Immature natural killer cell (primary cell): Measurements from ENCODE around the gene NAALAD2. TPM values are rescaled to one million over a fixed set of nuclear protein-coding genes. Genes with fewer than 3 reads are reported as not detected.
"Not testable (repeated sequence)": the region's sequence is repeated elsewhere in the genome, so short reads cannot be mapped to it uniquely, and the experiment has no call there.

Experiments used
- DNase-seq, 3 donors: peaks; one replicate each; pipeline ENCODE4 v3.0.0; 2022; ENCODE audit warnings: mixed read lengths in 1 of 3
- H3K27ac Mint-ChIP-seq, 6 donors: one replicate each; pipeline ENCODE4 v1.8.0; 2020; ENCODE audit warnings: mixed read lengths in 6 of 6, mild to moderate bottlenecking in 5 of 6, inconsistent platforms in 4 of 6, moderate library complexity in 3 of 6
- H3K27me3 Mint-ChIP-seq, 3 donors: one replicate each; pipeline ENCODE4 v1.8.0; 2020 to 2021; ENCODE audit warnings: low read depth in 3 of 3, mild to moderate bottlenecking in 3 of 3, mixed read lengths in 3 of 3, moderate library complexity in 3 of 3, inconsistent platforms in 1 of 3
- H3K36me3 Mint-ChIP-seq, 3 donors: one replicate each; pipeline ENCODE4 v1.8.0; 2020; ENCODE audit warnings: mixed read lengths in 3 of 3, inconsistent platforms in 2 of 3, mild to moderate bottlenecking in 2 of 3
- H3K4me1 Mint-ChIP-seq, 2 donors: one replicate each; pipeline ENCODE4 v1.8.0; 2020; ENCODE audit warnings: inconsistent platforms in 2 of 2, mild to moderate bottlenecking in 2 of 2, mixed read lengths in 2 of 2, moderate library complexity in 1 of 2
- H3K4me3 Mint-ChIP-seq, 5 donors: one replicate each; pipeline ENCODE4 v1.8.0; 2020; ENCODE audit warnings: mild to moderate bottlenecking in 5 of 5, mixed read lengths in 5 of 5, inconsistent platforms in 3 of 5, moderate library complexity in 3 of 5
- H3K9me3 Mint-ChIP-seq, 6 donors: one replicate each; pipeline ENCODE4 v1.8.0; 2020; ENCODE audit warnings: mild to moderate bottlenecking in 6 of 6, mixed read lengths in 6 of 6, inconsistent platforms in 4 of 6, moderate library complexity in 3 of 6
- polyA plus RNA-seq, 3 donors: library from polyadenylated mRNA; unstranded; fragments of 300-500 nt; fragmentation: Illumina TruSeq; gene quantifications; one replicate each; pipeline ENCODE4 v1.2.3, GENCODE V29; 2021

The NAALAD2 gene
- polyA plus RNA-seq, result under 1 TPM in 1 of 3 donors, not detected in 2; 0.10 TPM

GRCh38 chr11:90134478-90135003 lies at the start of gene NAALAD2:
Gene NAALAD2, plus strand, starts transcription at chr11:90134663. Its CDS starts 96 bp downstream, at chr11:90134759.
- peak within 1 kb of the TSS; percentile 36 to 68 (median 55) for H3K4me3 Mint-ChIP-seq
- H3K27ac Mint-ChIP-seq, result no peak within 1 kb of the TSS
- no peak for DNase-seq
- H3K9me3 Mint-ChIP-seq, result peaks cover 2 to 25% (median 8%) of the 10 kb centered on the region in 6 donors
- peaks cover 5 to 28% of the 10 kb centered on the region in 2 donors for H3K4me1 Mint-ChIP-seq
- peaks cover 2 to 5% (median 4%) of the 10 kb centered on the region in 3 donors for H3K27me3 Mint-ChIP-seq
- H3K36me3 Mint-ChIP-seq, result peaks cover 0 to 4% (median 0%) of the 10 kb centered on the region in 3 donors

DNA sequence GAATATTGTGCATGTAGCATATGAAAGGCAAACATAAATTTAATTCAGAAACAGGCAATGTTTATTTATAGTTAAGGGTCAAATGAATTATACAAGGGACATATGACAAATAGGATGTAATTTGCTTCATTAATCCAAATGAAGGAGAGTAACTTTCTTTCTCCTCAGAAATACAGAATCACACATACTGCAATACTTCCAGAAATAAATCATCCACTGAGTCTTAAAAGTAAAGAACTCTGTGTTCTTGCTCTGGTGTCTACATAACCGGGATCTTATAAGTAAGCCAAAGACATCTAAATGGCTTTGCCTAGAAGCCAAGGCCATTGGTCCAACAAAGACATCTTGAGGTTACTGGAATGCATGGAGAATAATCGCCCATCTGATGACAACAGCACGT lies 48.8 kb upstream of the NAALAD2 start, which contains the start of gene UBTFL1:
Gene UBTFL1, plus strand, starts transcription at position 301 of the 400 bp plus-strand sequence. Its CDS starts 0 bp downstream, at position 301.
- not testable (repeated sequence) for H3K27ac Mint-ChIP-seq, H3K4me3 Mint-ChIP-seq

GRCh38 chr11:90088731-90089130 lies 45.7 kb upstream of the NAALAD2 start:
- not testable (repeated sequence) for H3K4me3 Mint-ChIP-seq, H3K9me3 Mint-ChIP-seq, H3K27ac Mint-ChIP-seq, H3K36me3 Mint-ChIP-seq, H3K27me3 Mint-ChIP-seq, H3K4me1 Mint-ChIP-seq, DNase-seq

More for the DNA sequence above, 48.8 kb upstream of the NAALAD2 start, which contains the start of gene UBTFL1:
- DNase-seq, H3K27me3 Mint-ChIP-seq, H3K4me1 Mint-ChIP-seq, H3K36me3 Mint-ChIP-seq, H3K9me3 Mint-ChIP-seq: not testable (repeated sequence)

- not testable (repeated sequence) for H3K27me3 Mint-ChIP-seq, DNase-seq, H3K36me3 Mint-ChIP-seq, H3K4me1 Mint-ChIP-seq, H3K4me3 Mint-ChIP-seq, H3K27ac Mint-ChIP-seq, H3K9me3 Mint-ChIP-seq
Observed at GRCh38 chr11:90095230-90095924, 39.1 kb upstream of the NAALAD2 start.

- not testable (repeated sequence) for H3K4me1 Mint-ChIP-seq, H3K27me3 Mint-ChIP-seq, H3K27ac Mint-ChIP-seq, H3K4me3 Mint-ChIP-seq, H3K36me3 Mint-ChIP-seq, H3K9me3 Mint-ChIP-seq, DNase-seq
Observed at GRCh38 chr11:90098261-90098660, 36.2 kb upstream of the NAALAD2 start.

GRCh38 chr11:90100431-90100830 lies 34.0 kb upstream of the NAALAD2 start:
- Mint-ChIP-seq H3K27me3 (peaks cover 0 to 4% (median 0%) of the 10 kb centered on the region in 3 donors), H3K9me3 (peaks cover 0 to 6% (median 1%) of the 10 kb centered on the region in 6 donors), H3K36me3 (no peaks in the 10 kb centered on the region), H3K4me1 (no peaks in the 10 kb centered on the region), H3K4me3 (no peak overlapping the region), H3K27ac (no peak overlapping the region)
- no peak for DNase-seq

GRCh38 chr11:90113541-90113940 lies 20.9 kb upstream of the NAALAD2 start:
- peaks cover 0 to 4% (median 0%) of the 10 kb centered on the region in 6 donors for H3K9me3 Mint-ChIP-seq
- H3K4me1 Mint-ChIP-seq, result no peaks in the 10 kb centered on the region
- no peak overlapping the region for H3K4me3 Mint-ChIP-seq
- H3K27me3 Mint-ChIP-seq, result peaks cover 0 to 2% (median 0%) of the 10 kb centered on the region in 3 donors
- no peak for DNase-seq
- H3K27ac Mint-ChIP-seq, result no peak overlapping the region
- no peaks in the 10 kb centered on the region for H3K36me3 Mint-ChIP-seq

DNA sequence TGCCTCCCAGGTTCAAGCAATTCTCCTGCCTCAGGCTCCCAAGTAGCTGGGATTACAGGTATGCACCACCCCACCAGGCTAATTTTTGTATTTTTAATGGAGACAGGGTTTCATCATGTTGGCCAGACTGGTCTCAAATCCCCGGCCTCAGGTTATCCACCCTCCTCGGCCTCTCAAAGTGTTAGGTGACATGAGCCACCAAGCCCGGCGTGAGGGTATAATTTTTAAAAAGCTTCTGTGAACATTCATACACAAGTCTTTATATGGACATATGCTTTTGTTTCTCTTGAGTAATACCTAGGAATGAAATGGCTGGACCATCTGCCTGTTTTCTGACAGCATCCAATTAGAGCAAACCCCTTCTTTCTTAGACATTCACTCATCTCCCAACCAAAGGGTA lies 14.3 kb upstream of the NAALAD2 start:
- DNase-seq, result no peak
- no peaks in the 10 kb centered on the region for H3K4me1 Mint-ChIP-seq
- H3K4me3 Mint-ChIP-seq, result no peak overlapping the region
- H3K36me3 Mint-ChIP-seq, result no peaks in the 10 kb centered on the region
- peaks cover 0 to 8% (median 2%) of the 10 kb centered on the region in 6 donors for H3K9me3 Mint-ChIP-seq
- peaks cover 0 to 4% (median 0%) of the 10 kb centered on the region in 3 donors for H3K27me3 Mint-ChIP-seq
- H3K27ac Mint-ChIP-seq, result no peak overlapping the region

GRCh38 chr11:90124371-90124770 lies 10.1 kb upstream of the NAALAD2 start:
- no peaks in the 10 kb centered on the region for H3K36me3 Mint-ChIP-seq

DNA sequence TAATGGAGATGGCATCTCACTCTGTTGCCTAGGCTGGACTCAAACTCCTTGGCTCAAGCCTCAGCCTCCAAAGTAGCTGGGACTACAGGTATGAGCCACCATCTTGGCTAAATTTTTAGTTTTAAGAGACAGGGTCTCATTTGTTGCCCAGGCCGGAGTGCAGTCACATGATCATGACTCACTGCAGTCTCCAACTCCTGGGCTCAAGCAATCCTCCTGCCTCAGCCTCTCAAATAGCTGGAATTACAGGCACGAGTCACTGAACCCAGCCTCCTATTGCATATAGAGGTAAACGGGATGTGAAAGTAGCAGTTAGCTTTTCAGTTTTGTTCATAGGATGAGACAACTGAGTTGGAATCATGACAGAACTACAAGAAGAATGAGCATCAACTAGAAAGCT lies 9.5 kb upstream of the NAALAD2 start:
- peaks cover 0 to 4% (median 0%) of the 10 kb centered on the region in 3 donors for H3K27me3 Mint-ChIP-seq
- H3K4me3 Mint-ChIP-seq, result no peak overlapping the region
- no peaks in the 10 kb centered on the region for H3K36me3 Mint-ChIP-seq
- no peaks in the 10 kb centered on the region for H3K4me1 Mint-ChIP-seq
- no peak overlapping the region for H3K27ac Mint-ChIP-seq
- no peak for DNase-seq
- H3K9me3 Mint-ChIP-seq, result peaks cover 1 to 23% (median 4%) of the 10 kb centered on the region in 6 donors

More at GRCh38 chr11:90124371-90124770, 10.1 kb upstream of the NAALAD2 start:
- Mint-ChIP-seq H3K9me3 (peaks cover 1 to 17% (median 4%) of the 10 kb centered on the region in 6 donors), H3K4me3 (no peak overlapping the region), H3K27ac (no peak overlapping the region), H3K27me3 (peaks cover 0 to 4% (median 0%) of the 10 kb centered on the region in 3 donors), H3K4me1 (no peaks in the 10 kb centered on the region)
- no peak for DNase-seq

GRCh38 chr11:90133560-90134477 lies 644 bp upstream of the NAALAD2 start:
- no peak for DNase-seq
- Mint-ChIP-seq H3K27ac (no peak overlapping the region), H3K36me3 (peaks cover 0 to 4% (median 0%) of the 10 kb centered on the region in 3 donors), H3K4me1 (peaks cover 5 to 28% of the 10 kb centered on the region in 2 donors), H3K9me3 (peaks cover 0 to 23% (median 8%) of the 10 kb centered on the region in 6 donors), H3K27me3 (peaks cover 2 to 5% (median 4%) of the 10 kb centered on the region in 3 donors), H3K4me3 (peak overlapping the region; percentile 20 to 63 (median 40))

DNA sequence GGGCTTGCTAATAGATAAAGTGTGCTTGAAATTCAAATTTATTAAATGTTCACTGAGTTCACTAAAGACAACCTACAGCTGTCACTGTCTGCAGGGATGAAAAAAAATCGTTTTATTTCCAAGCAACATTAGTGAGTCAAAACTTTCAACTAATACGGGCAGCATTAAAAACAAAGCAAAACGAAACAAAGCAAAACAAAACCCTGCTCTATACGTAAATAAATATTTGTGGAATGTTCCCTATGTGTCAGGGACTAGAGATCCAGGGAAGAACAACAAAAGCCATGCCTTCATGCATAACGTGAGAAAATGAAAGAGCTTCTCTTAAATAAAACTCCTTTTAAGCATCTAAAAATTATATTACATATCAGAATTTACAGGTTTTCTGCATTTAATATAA lies 553 bp downstream of the NAALAD2 start:
- Mint-ChIP-seq H3K27ac (no peak overlapping the region), H3K9me3 (peaks cover 2 to 23% (median 9%) of the 10 kb centered on the region in 6 donors), H3K36me3 (peaks cover 0 to 4% (median 0%) of the 10 kb centered on the region in 3 donors), H3K4me1 (peaks cover 5 to 28% of the 10 kb centered on the region in 2 donors), H3K4me3 (peak overlapping the region; percentile 24 to 68 (median 53)), H3K27me3 (peaks cover 2 to 5% (median 4%) of the 10 kb centered on the region in 3 donors)
- no peak for DNase-seq

DNA sequence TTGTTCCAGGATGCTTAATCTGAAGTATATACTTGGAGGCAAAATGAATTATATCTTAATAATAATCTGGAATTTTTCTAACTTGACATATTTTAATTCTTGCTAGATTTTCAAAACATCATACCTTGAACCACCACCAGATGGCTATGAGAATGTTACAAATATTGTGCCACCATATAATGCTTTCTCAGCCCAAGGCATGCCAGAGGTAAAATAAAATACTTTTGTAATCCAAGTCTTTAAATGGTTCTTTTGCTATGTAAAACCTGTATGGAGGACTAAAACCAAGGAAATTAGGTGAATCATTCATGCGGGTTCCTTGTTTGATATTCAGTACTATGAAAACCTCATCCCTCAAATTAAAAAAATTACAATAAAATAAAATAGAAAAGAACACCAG lies 14.4 kb downstream of the NAALAD2 start:
- peaks cover 0 to 8% (median 4%) of the 10 kb centered on the region in 6 donors for H3K9me3 Mint-ChIP-seq
- peaks cover 0 to 4% (median under 1%) of the 10 kb centered on the region in 3 donors for H3K27me3 Mint-ChIP-seq
- peaks cover 0 to 2% (median 0%) of the 10 kb centered on the region in 3 donors for H3K36me3 Mint-ChIP-seq
- H3K4me1 Mint-ChIP-seq, result no peaks in the 10 kb centered on the region
- H3K27ac Mint-ChIP-seq, result no peak overlapping the region
- H3K4me3 Mint-ChIP-seq, result no peak overlapping the region
- DNase-seq, result no peak
